ENCODE measurements around the gene SLC2A11.

Gene SLC2A11

GRCh38 chr22:23910496-23911190 lies 53.0 kb downstream of the SLC2A11 start:
- no peak overlapping the region for H3K4me3 Mint-ChIP-seq
- peaks cover 39% of the 10 kb centered on the region for H3K36me3 Mint-ChIP-seq (ENCODE audit: low read depth)
- H3K27me3 Mint-ChIP-seq (ENCODE audit: low read depth, poor library complexity) = no peaks in the 10 kb centered on the region
- DNase-seq = no peak
- TF ChIP-seq, protein P1, sequence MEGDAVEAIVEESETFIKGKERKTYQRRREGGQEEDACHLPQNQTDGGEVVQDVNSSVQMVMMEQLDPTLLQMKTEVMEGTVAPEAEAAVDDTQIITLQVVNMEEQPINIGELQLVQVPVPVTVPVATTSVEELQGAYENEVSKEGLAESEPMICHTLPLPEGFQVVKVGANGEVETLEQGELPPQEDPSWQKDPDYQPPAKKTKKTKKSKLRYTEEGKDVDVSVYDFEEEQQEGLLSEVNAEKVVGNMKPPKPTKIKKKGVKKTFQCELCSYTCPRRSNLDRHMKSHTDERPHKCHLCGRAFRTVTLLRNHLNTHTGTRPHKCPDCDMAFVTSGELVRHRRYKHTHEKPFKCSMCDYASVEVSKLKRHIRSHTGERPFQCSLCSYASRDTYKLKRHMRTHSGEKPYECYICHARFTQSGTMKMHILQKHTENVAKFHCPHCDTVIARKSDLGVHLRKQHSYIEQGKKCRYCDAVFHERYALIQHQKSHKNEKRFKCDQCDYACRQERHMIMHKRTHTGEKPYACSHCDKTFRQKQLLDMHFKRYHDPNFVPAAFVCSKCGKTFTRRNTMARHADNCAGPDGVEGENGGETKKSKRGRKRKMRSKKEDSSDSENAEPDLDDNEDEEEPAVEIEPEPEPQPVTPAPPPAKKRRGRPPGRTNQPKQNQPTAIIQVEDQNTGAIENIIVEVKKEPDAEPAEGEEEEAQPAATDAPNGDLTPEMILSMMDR (IDR thresholded peaks at IDR 0.05) = no peak
- H3K4me1 Mint-ChIP-seq = peaks cover 43% of the 10 kb centered on the region
- H3K27ac Mint-ChIP-seq = no peak overlapping the region
- H3K9me3 Mint-ChIP-seq = peaks cover 8% of the 10 kb centered on the region

- H3K4me3 Mint-ChIP-seq = peak overlapping the region; percentile 58
- H3K27ac Mint-ChIP-seq = no peak overlapping the region
- no peak for DNase-seq
- peaks cover 8% of the 10 kb centered on the region for H3K9me3 Mint-ChIP-seq
- peaks cover 39% of the 10 kb centered on the region for H3K36me3 Mint-ChIP-seq (ENCODE audit: low read depth)
- no peaks in the 10 kb centered on the region for H3K27me3 Mint-ChIP-seq (ENCODE audit: low read depth, poor library complexity)
- TF ChIP-seq, protein P1 (IDR thresholded peaks at IDR 0.05) = no peak
- peaks cover 43% of the 10 kb centered on the region for H3K4me1 Mint-ChIP-seq
Observed at GRCh38 chr22:23911318-23911980, 53.8 kb downstream of the SLC2A11 start.

DNA sequence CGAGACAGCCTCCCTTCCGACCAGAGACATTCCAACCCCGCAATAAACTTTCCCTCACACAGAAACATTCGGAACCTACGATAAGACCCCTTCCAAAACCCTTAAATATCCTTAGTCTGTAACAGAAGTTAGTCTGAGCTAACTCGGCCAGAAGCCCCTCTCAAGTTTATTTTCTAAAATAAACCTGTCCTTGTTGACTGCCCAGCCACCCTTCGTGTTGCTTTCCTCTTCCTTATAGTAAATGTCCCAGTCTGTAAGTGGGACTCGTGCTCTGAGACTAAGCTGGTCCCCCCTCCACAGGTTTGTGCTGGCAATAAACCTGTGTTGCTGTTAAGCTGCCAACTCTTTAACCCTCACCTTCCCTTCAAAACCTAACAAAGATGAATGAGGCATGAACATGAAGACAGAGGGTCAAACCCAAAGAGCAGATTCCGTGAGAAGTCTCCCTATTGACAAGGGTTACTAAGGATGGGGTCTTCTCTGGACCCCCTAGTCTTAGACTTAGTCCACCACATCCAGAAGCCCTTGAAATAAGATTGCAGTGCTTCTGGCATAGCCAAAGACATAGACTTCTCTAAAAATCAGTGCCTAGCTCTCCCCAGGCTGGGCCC lies 54.7 kb downstream of the SLC2A11 start:
- H3K4me3 Mint-ChIP-seq = peak overlapping the region; percentile 56
- H3K36me3 Mint-ChIP-seq (ENCODE audit: low read depth) = peaks cover 42% of the 10 kb centered on the region
- H3K27ac Mint-ChIP-seq = peak overlapping the region; percentile 62

DNA sequence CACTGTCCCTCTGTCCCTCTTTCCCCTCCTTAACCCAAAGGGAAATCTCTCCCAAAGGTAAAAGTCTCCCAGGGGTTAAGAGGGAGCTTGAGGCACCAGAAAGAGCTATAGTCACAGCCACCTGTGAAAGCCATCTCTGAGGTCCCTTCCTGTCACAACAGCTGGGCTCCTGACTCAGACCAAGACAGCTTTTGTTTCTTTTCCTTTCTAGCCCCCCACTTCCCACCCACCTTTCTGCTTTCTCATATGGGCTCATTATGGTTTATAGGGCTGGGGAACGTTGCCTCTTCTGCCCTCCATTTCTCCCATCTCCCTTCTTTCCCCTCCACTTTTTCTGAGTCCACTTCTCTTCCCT lies 55.6 kb downstream of the SLC2A11 start:
- TF ChIP-seq, protein P1 (IDR thresholded peaks at IDR 0.05) = no peak

More for the DNA sequence above, 54.7 kb downstream of the SLC2A11 start:
- Mint-ChIP-seq H3K9me3 (peaks cover 8% of the 10 kb centered on the region), H3K4me1 (peaks cover 39% of the 10 kb centered on the region), H3K27me3 (ENCODE audit: low read depth, poor library complexity) (no peaks in the 10 kb centered on the region)
- TF ChIP-seq, protein P1 (IDR thresholded peaks at IDR 0.05) = no peak
- DNase-seq = no peak

DNA sequence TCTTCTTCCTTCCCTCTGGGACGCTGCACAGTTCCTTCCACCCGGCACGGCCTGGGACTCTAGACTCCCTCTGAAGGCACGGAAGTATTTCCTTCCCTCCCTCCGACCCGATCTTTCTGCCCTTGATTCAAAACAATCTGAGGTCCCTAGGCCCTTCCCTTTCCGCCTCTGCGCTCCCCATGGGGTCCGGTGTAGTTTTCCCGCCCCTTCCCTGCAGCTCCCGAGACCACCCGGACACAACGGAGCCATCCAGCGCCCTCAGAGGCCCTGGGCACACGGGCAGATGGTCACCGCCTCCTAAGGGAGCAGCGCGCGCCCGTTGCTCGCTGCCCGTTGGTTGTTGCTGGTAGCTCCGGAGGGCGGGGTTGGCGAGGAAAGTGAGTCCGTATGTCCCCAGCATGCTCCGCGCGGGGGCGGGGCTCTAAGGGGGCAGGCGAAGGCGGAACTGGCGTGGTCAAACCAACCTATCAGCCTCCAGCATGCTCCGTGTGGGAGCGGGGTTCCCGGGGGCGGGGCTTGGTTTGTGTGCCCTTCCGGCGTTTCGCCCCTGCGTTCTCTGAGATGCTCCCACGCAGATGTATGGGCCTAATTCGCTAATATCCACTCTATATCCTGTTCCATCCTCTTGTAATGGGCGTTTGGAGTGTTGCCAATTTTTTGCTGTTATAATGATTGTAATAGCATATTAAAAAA lies 56.1 kb downstream of the SLC2A11 start:
- peak; percentile 99 for DNase-seq
- Mint-ChIP-seq H3K4me3 (peak overlapping the region; percentile 88), H3K4me1 (peaks cover 35% of the 10 kb centered on the region), H3K36me3 (ENCODE audit: low read depth) (peaks cover 50% of the 10 kb centered on the region), H3K27ac (peak overlapping the region; percentile 96), H3K9me3 (peaks cover 8% of the 10 kb centered on the region), H3K27me3 (ENCODE audit: low read depth, poor library complexity) (no peaks in the 10 kb centered on the region)
- TF ChIP-seq, protein P1 (IDR thresholded peaks at IDR 0.05) = no peak

More for the DNA sequence above, 55.6 kb downstream of the SLC2A11 start:
- Mint-ChIP-seq H3K27ac (peak overlapping the region; percentile 96), H3K4me1 (peaks cover 39% of the 10 kb centered on the region), H3K9me3 (peaks cover 8% of the 10 kb centered on the region), H3K4me3 (peak overlapping the region; percentile 88), H3K36me3 (ENCODE audit: low read depth) (peaks cover 49% of the 10 kb centered on the region), H3K27me3 (ENCODE audit: low read depth, poor library complexity) (no peaks in the 10 kb centered on the region)
- no peak for DNase-seq

Data from nephron progenitor cell (in vitro differentiated cells).